ENCODE results near the gene SPATA33.

The SPATA33 gene

GRCh38 chr16:89712274-89712781, 54.7 kb downstream of the SPATA33 start:
- H3K14ac ChIP-seq (ENCODE audit: low read length in 2 of 2) = peak overlapping the region in 1 of 2 experiments; percentile 60
- DNase-seq = peak; percentile 59
- no peaks in the 10 kb centered on the region for H3K9me3 ChIP-seq (ENCODE audit: control insufficient read depth, low read length)
- H2BK15ac ChIP-seq (ENCODE audit: low read depth, poor library complexity, severe bottlenecking) = no peak overlapping the region
- no peak overlapping the region for H2AK5ac ChIP-seq (ENCODE audit: low read length, severe bottlenecking)
- H3K4me1 ChIP-seq (ENCODE audit: control insufficient read depth, insufficient read depth, low read depth, low read length) = peaks cover 22% of the 10 kb centered on the region
- H4K8ac ChIP-seq (ENCODE audit: low read length) = peak overlapping the region; percentile 39
- no peak overlapping the region for H2BK5ac ChIP-seq (ENCODE audit: low read depth, low read length, poor library complexity, severe bottlenecking)
- H3K4me2 ChIP-seq (ENCODE audit: low read length, poor library complexity, severe bottlenecking) = peak overlapping the region; percentile 84
- no peak overlapping the region for H2BK120ac ChIP-seq (ENCODE audit: low read depth, low read length)
- H3K9ac ChIP-seq (ENCODE audit: low read length) = peak overlapping the region; percentile 38
- peaks cover 26 to 54% of the 10 kb centered on the region in 2 experiments for H3K36me3 ChIP-seq (ENCODE audit: control insufficient read depth in 1 of 2, insufficient read depth in 2 of 2, low read depth in 1 of 2, low read length in 2 of 2)
- H3K18ac ChIP-seq (ENCODE audit: low read depth in 1 of 2, low read length in 2 of 2) = no peak overlapping the region
- no peak overlapping the region for H2BK12ac ChIP-seq (ENCODE audit: low read length in 2 of 2)
- H3K4ac ChIP-seq (ENCODE audit: low read depth in 1 of 2, low read length in 2 of 2) = peak overlapping the region in 1 of 2 experiments; percentile 13
- no peak overlapping the region for H3K27ac ChIP-seq (ENCODE audit: low read length, poor library complexity, severe bottlenecking)
- no peak overlapping the region for H3K23ac ChIP-seq (ENCODE audit: low read length in 2 of 2)
- 17% methylated on average over 14 of the region's 22 CpGs for WGBS
- peak overlapping the region; percentile 61 to 66 for H3K4me3 ChIP-seq (ENCODE audit: insufficient read depth in 1 of 2, low read depth in 1 of 2, low read length in 2 of 2)
- H4K91ac ChIP-seq (ENCODE audit: low read length) = no peak overlapping the region
- peaks cover 11% of the 10 kb centered on the region for H3K79me1 ChIP-seq (replicated peaks; ENCODE audit: low read length, poor library complexity, severe bottlenecking)
- H2AFZ ChIP-seq (ENCODE audit: low read depth, low read length) = peak overlapping the region; percentile 29
- no peaks in the 10 kb centered on the region for H3K27me3 ChIP-seq (ENCODE audit: control insufficient read depth in 1 of 2, insufficient read depth in 1 of 2, low read length in 2 of 2)

- Histone ChIP-seq H3K4me3 (ENCODE audit: insufficient read depth in 1 of 2, low read depth in 1 of 2, low read length in 2 of 2) (no peak overlapping the region), H2BK120ac (ENCODE audit: low read depth, low read length) (no peak overlapping the region), H3K9me3 (ENCODE audit: control insufficient read depth, low read length) (no peaks in the 10 kb centered on the region), H2AK5ac (ENCODE audit: low read length, severe bottlenecking) (no peak overlapping the region), H3K36me3 (ENCODE audit: control insufficient read depth in 1 of 2, insufficient read depth in 2 of 2, low read depth in 1 of 2, low read length in 2 of 2) (peaks cover 13 to 32% of the 10 kb centered on the region in 2 experiments), H3K9ac (ENCODE audit: low read length) (no peak overlapping the region), H2BK5ac (ENCODE audit: low read depth, low read length, poor library complexity, severe bottlenecking) (no peak overlapping the region), H3K27me3 (ENCODE audit: control insufficient read depth in 1 of 2, insufficient read depth in 1 of 2, low read length in 2 of 2) (no peaks in the 10 kb centered on the region), H3K4ac (ENCODE audit: low read depth in 1 of 2, low read length in 2 of 2) (no peak overlapping the region), H3K4me2 (ENCODE audit: low read length, poor library complexity, severe bottlenecking) (no peak overlapping the region), H3K4me1 (ENCODE audit: control insufficient read depth, insufficient read depth, low read depth, low read length) (peaks cover 24% of the 10 kb centered on the region), H2BK15ac (ENCODE audit: low read depth, poor library complexity, severe bottlenecking) (no peak overlapping the region), H3K79me1 (replicated peaks; ENCODE audit: low read length, poor library complexity, severe bottlenecking) (peaks cover 22% of the 10 kb centered on the region), H2AFZ (ENCODE audit: low read depth, low read length) (no peak overlapping the region), H3K14ac (ENCODE audit: low read length in 2 of 2) (no peak overlapping the region), H3K18ac (ENCODE audit: low read depth in 1 of 2, low read length in 2 of 2) (no peak overlapping the region), H3K27ac (ENCODE audit: low read length, poor library complexity, severe bottlenecking) (no peak overlapping the region), H4K91ac (ENCODE audit: low read length) (no peak overlapping the region), H4K8ac (ENCODE audit: low read length) (no peak overlapping the region), H3K23ac (ENCODE audit: low read length in 2 of 2) (no peak overlapping the region), H2BK12ac (ENCODE audit: low read length in 2 of 2) (no peak overlapping the region)
- no peak for DNase-seq
- WGBS = 97% methylated on average over 15 of the region's 15 CpGs
These were observed 58.9 kb downstream of the SPATA33 start for GRCh38 chr16:89716493-89716892.

- H3K14ac ChIP-seq (ENCODE audit: low read length in 2 of 2) = no peak overlapping the region
- no peak for DNase-seq
- H3K4me3 ChIP-seq (ENCODE audit: insufficient read depth in 1 of 2, low read depth in 1 of 2, low read length in 2 of 2) = no peak overlapping the region
- H3K79me1 ChIP-seq (replicated peaks; ENCODE audit: low read length, poor library complexity, severe bottlenecking) = peaks cover 20% of the 10 kb centered on the region
- H3K4me1 ChIP-seq (ENCODE audit: control insufficient read depth, insufficient read depth, low read depth, low read length) = peaks cover 20% of the 10 kb centered on the region
- WGBS = 95% methylated on average over 27 of the region's 29 CpGs
- H2BK120ac ChIP-seq (ENCODE audit: low read depth, low read length) = no peak overlapping the region
- peaks cover 13 to 32% of the 10 kb centered on the region in 2 experiments for H3K36me3 ChIP-seq (ENCODE audit: control insufficient read depth in 1 of 2, insufficient read depth in 2 of 2, low read depth in 1 of 2, low read length in 2 of 2)
- H3K23ac ChIP-seq (ENCODE audit: low read length in 2 of 2) = no peak overlapping the region
- H3K9ac ChIP-seq (ENCODE audit: low read length) = no peak overlapping the region
- no peaks in the 10 kb centered on the region for H3K27me3 ChIP-seq (ENCODE audit: control insufficient read depth in 1 of 2, insufficient read depth in 1 of 2, low read length in 2 of 2)
- H3K9me3 ChIP-seq (ENCODE audit: control insufficient read depth, low read length) = no peaks in the 10 kb centered on the region
- no peak overlapping the region for H3K4me2 ChIP-seq (ENCODE audit: low read length, poor library complexity, severe bottlenecking)
- no peak overlapping the region for H2AFZ ChIP-seq (ENCODE audit: low read depth, low read length)
- H2BK12ac ChIP-seq (ENCODE audit: low read length in 2 of 2) = no peak overlapping the region
- no peak overlapping the region for H4K8ac ChIP-seq (ENCODE audit: low read length)
- H4K91ac ChIP-seq (ENCODE audit: low read length) = no peak overlapping the region
- no peak overlapping the region for H3K18ac ChIP-seq (ENCODE audit: low read depth in 1 of 2, low read length in 2 of 2)
- no peak overlapping the region for H2BK15ac ChIP-seq (ENCODE audit: low read depth, poor library complexity, severe bottlenecking)
- H2AK5ac ChIP-seq (ENCODE audit: low read length, severe bottlenecking) = no peak overlapping the region
- H2BK5ac ChIP-seq (ENCODE audit: low read depth, low read length, poor library complexity, severe bottlenecking) = no peak overlapping the region
- H3K27ac ChIP-seq (ENCODE audit: low read length, poor library complexity, severe bottlenecking) = no peak overlapping the region
- H3K4ac ChIP-seq (ENCODE audit: low read depth in 1 of 2, low read length in 2 of 2) = no peak overlapping the region
These were observed 59.5 kb downstream of the SPATA33 start for GRCh38 chr16:89716916-89717687.

- H2AK5ac ChIP-seq (ENCODE audit: low read length, severe bottlenecking) = no peak overlapping the region
These were observed 60.3 kb downstream of the SPATA33 start for GRCh38 chr16:89717688-89718505.

More at GRCh38 chr16:89717688-89718505, 60.3 kb downstream of the SPATA33 start:
- no peak overlapping the region for H3K27ac ChIP-seq (ENCODE audit: low read length, poor library complexity, severe bottlenecking)
- no peak overlapping the region for H2BK120ac ChIP-seq (ENCODE audit: low read depth, low read length)
- H2BK5ac ChIP-seq (ENCODE audit: low read depth, low read length, poor library complexity, severe bottlenecking) = no peak overlapping the region
- no peak overlapping the region for H3K4me3 ChIP-seq (ENCODE audit: insufficient read depth in 1 of 2, low read depth in 1 of 2, low read length in 2 of 2)
- peak overlapping the region; percentile 15 for H3K9ac ChIP-seq (ENCODE audit: low read length)
- H3K14ac ChIP-seq (ENCODE audit: low read length in 2 of 2) = no peak overlapping the region
- H3K9me3 ChIP-seq (ENCODE audit: control insufficient read depth, low read length) = no peaks in the 10 kb centered on the region
- H4K8ac ChIP-seq (ENCODE audit: low read length) = no peak overlapping the region
- H2BK15ac ChIP-seq (ENCODE audit: low read depth, poor library complexity, severe bottlenecking) = no peak overlapping the region
- peak overlapping the region in 1 of 2 experiments; percentile 83 for H2BK12ac ChIP-seq (ENCODE audit: low read length in 2 of 2)
- H3K27me3 ChIP-seq (ENCODE audit: control insufficient read depth in 1 of 2, insufficient read depth in 1 of 2, low read length in 2 of 2) = no peaks in the 10 kb centered on the region
- peaks cover 21% of the 10 kb centered on the region for H3K4me1 ChIP-seq (ENCODE audit: control insufficient read depth, insufficient read depth, low read depth, low read length)
- 90% methylated on average over 24 of the region's 24 CpGs for WGBS
- H3K36me3 ChIP-seq (ENCODE audit: control insufficient read depth in 1 of 2, insufficient read depth in 2 of 2, low read depth in 1 of 2, low read length in 2 of 2) = peaks cover 17 to 37% of the 10 kb centered on the region in 2 experiments
- H3K18ac ChIP-seq (ENCODE audit: low read depth in 1 of 2, low read length in 2 of 2) = no peak overlapping the region
- H3K23ac ChIP-seq (ENCODE audit: low read length in 2 of 2) = no peak overlapping the region
- peaks cover 20% of the 10 kb centered on the region for H3K79me1 ChIP-seq (replicated peaks; ENCODE audit: low read length, poor library complexity, severe bottlenecking)
- no peak overlapping the region for H2AFZ ChIP-seq (ENCODE audit: low read depth, low read length)
- peak overlapping the region; percentile 55 for H4K91ac ChIP-seq (ENCODE audit: low read length)
- H3K4me2 ChIP-seq (ENCODE audit: low read length, poor library complexity, severe bottlenecking) = no peak overlapping the region
- peak overlapping the region; percentile 15 to 73 for H3K4ac ChIP-seq (ENCODE audit: low read depth in 1 of 2, low read length in 2 of 2)
- DNase-seq = no peak

Measured in mesenchymal stem cell (in vitro differentiated cells and primary cell).